Neural progenitor cell (in vitro differentiated cells): ENCODE data around the gene CDCA7L. TPM values are rescaled to one million over a fixed set of nuclear protein-coding genes. Genes with fewer than 3 reads are reported as not detected.

Experiments
- DNase-seq: peaks from one replicate; pipeline ENCODE4 v3.0.0-alpha.2; 2016; ENCODE audit warnings: low spot score
- H2AFZ ChIP-seq: fragments of 200-600 bp; sonication (generic); replicated peaks from 2 replicates; pipeline ENCODE4 v1.6.1; 2016; ENCODE audit warnings: antibody characterized with exemption
- H3F3A ChIP-seq: fragments of 200-600 bp; sonication (generic); 2 replicates; pipeline ENCODE4 v1.6.1; 2016; ENCODE audit warnings: antibody characterized with exemption, low read depth
- H3K27ac ChIP-seq: fragments of 200-600 bp; sonication (generic); 2 replicates; pipeline ENCODE4 v1.5.1; 2016; ENCODE audit warnings: mild to moderate bottlenecking
- H3K27me3 ChIP-seq: fragments of 200-600 bp; sonication (generic); 2 replicates; pipeline ENCODE4 v1.6.1; 2016; ENCODE audit warnings: mild to moderate bottlenecking, moderate library complexity
- H3K36me3 ChIP-seq: fragments of 200-600 bp; sonication (generic); 2 replicates; pipeline ENCODE4 v1.5.1; 2016
- H3K4me1 ChIP-seq: fragments of 200-600 bp; sonication (generic); 2 replicates; pipeline ENCODE4 v1.6.1; 2016; ENCODE audit warnings: mixed run types
- H3K4me2 ChIP-seq: fragments of 200-600 bp; sonication (generic); 2 replicates; pipeline ENCODE4 v1.6.1; 2016
- H3K4me3 ChIP-seq: fragments of 200-600 bp; sonication (generic); 2 replicates; pipeline ENCODE4 v1.5.1; 2016
- H3K79me2 ChIP-seq: fragments of 200-600 bp; sonication (generic); 2 replicates; pipeline ENCODE4 v1.6.1; 2016; ENCODE audit warnings: low read depth
- H3K9ac ChIP-seq: fragments of 200-600 bp; sonication (generic); 2 replicates; pipeline ENCODE4 v1.6.1; 2016
- H3K9me3 ChIP-seq: fragments of 200-600 bp; sonication (generic); 2 replicates; pipeline ENCODE4 v1.5.1; 2016; ENCODE audit warnings: low read depth
- H4K20me1 ChIP-seq: fragments of 200-600 bp; sonication (generic); 2 replicates; pipeline ENCODE4 v1.6.1; 2016; ENCODE audit warnings: low read depth
- H3K27ac Mint-ChIP-seq: 3 replicates; pipeline ENCODE4 v1.8.0; 2021; ENCODE audit warnings: mixed read lengths
- H3K27me3 Mint-ChIP-seq: 2 replicates; pipeline ENCODE4 v1.8.0; 2022; ENCODE audit warnings: low read depth, mild to moderate bottlenecking, inconsistent platforms, moderate library complexity, mixed read lengths; ENCODE audit not compliant: insufficient read depth
- H3K36me3 Mint-ChIP-seq: 3 replicates; pipeline ENCODE4 v1.8.0; 2021; ENCODE audit warnings: mixed read lengths
- H3K4me1 Mint-ChIP-seq: 3 replicates; pipeline ENCODE4 v1.8.0; 2021; ENCODE audit warnings: mixed read lengths
- H3K4me3 Mint-ChIP-seq: 3 replicates; pipeline ENCODE4 v1.8.0; 2021; ENCODE audit warnings: mild to moderate bottlenecking, moderate library complexity, mixed read lengths
- H3K9me3 Mint-ChIP-seq: 3 replicates; pipeline ENCODE4 v1.8.0; 2020; ENCODE audit warnings: mixed read lengths
- CTCF ChIP-seq: fragments of 200-600 bp; sonication (generic); IDR thresholded peaks from 2 replicates; pipeline ENCODE4 v1.5.1; 2017; ENCODE audit warnings: antibody characterized with exemption, mild to moderate bottlenecking
- EZH2 ChIP-seq: fragments of 200-600 bp; sonication (generic); IDR thresholded peaks from 2 replicates; pipeline ENCODE4 v1.6.1; 2017; ENCODE audit warnings: antibody characterized with exemption, mild to moderate bottlenecking, moderate library complexity
- EZH2phosphoT487 ChIP-seq: fragments of 200-600 bp; sonication (generic); IDR thresholded peaks from 2 replicates; pipeline ENCODE4 v1.6.1; 2017; ENCODE audit warnings: antibody characterized with exemption
- total RNA-seq: library from RNA; depleted of rRNA; stranded (reverse); fragments of >200 nt; gene quantifications from 2 replicates; pipeline ENCODE4 v1.2.3, GENCODE V29; 2015; ENCODE audit warnings: low replicate concordance

CDCA7L gene
- total RNA-seq, 1 donor from 2014 or later, result 39.9 TPM

- H3K4me1 ChIP-seq, result no peaks in the 10 kb centered on the region
- H3K4me3 Mint-ChIP-seq, result no peak overlapping the region
- no peaks in the 10 kb centered on the region for H3K27me3 ChIP-seq
- H3K9me3 ChIP-seq, result no peaks in the 10 kb centered on the region
- DNase-seq, result no peak
- TF ChIP-seq CTCF, result no peak
- H4K20me1 ChIP-seq, result no peaks in the 10 kb centered on the region
- no peaks in the 10 kb centered on the region for H3K9me3 Mint-ChIP-seq
- H3F3A ChIP-seq, result no peaks in the 10 kb centered on the region
- H3K27ac ChIP-seq, result no peak overlapping the region
- no peak overlapping the region for H3K27ac Mint-ChIP-seq
- H3K4me2 ChIP-seq, result no peak overlapping the region
- H3K27me3 Mint-ChIP-seq, result no peaks in the 10 kb centered on the region
- H3K36me3 ChIP-seq, result no peaks in the 10 kb centered on the region
- H3K4me1 Mint-ChIP-seq, result peaks cover 18% of the 10 kb centered on the region
- H3K9ac ChIP-seq, result no peak overlapping the region
- H3K4me3 ChIP-seq, result no peak overlapping the region
- H3K79me2 ChIP-seq, result no peaks in the 10 kb centered on the region
- H2AFZ ChIP-seq, result no peak overlapping the region
- H3K36me3 Mint-ChIP-seq, result peaks cover 68% of the 10 kb centered on the region
These were observed 35.4 kb downstream of the CDCA7L start for GRCh38 chr7:21910253-21910652.

GRCh38 chr7:21908746-21909145, 37.0 kb downstream of the CDCA7L start:
- Histone ChIP-seq H3K4me3 (no peak overlapping the region), H3K36me3 (no peaks in the 10 kb centered on the region), H3K9ac (no peak overlapping the region), H3K4me1 (no peaks in the 10 kb centered on the region), H2AFZ (no peak overlapping the region), H3K27ac (no peak overlapping the region), H3F3A (no peaks in the 10 kb centered on the region), H3K27me3 (no peaks in the 10 kb centered on the region), H3K4me2 (no peak overlapping the region), H3K79me2 (no peaks in the 10 kb centered on the region), H3K9me3 (no peaks in the 10 kb centered on the region), H4K20me1 (no peaks in the 10 kb centered on the region)
- H3K27me3 Mint-ChIP-seq, result peaks cover 2% of the 10 kb centered on the region
- DNase-seq, result no peak
- no peak overlapping the region for H3K27ac Mint-ChIP-seq
- peaks cover 11% of the 10 kb centered on the region for H3K4me1 Mint-ChIP-seq
- TF ChIP-seq EZH2, result no peak
- no peak for TF ChIP-seq EZH2phosphoT487
- TF ChIP-seq CTCF, result no peak
- H3K9me3 Mint-ChIP-seq, result no peaks in the 10 kb centered on the region
- H3K4me3 Mint-ChIP-seq, result no peak overlapping the region
- H3K36me3 Mint-ChIP-seq, result peaks cover 69% of the 10 kb centered on the region

GRCh38 chr7:21903020-21903786, 42.5 kb downstream of the CDCA7L start:
- Histone ChIP-seq H3K4me3 (no peak overlapping the region), H3F3A (no peaks in the 10 kb centered on the region), H3K79me2 (no peaks in the 10 kb centered on the region), H2AFZ (no peak overlapping the region), H4K20me1 (no peaks in the 10 kb centered on the region), H3K27me3 (no peaks in the 10 kb centered on the region), H3K27ac (no peak overlapping the region), H3K9me3 (no peaks in the 10 kb centered on the region), H3K9ac (no peak overlapping the region), H3K4me2 (no peak overlapping the region), H3K4me1 (no peaks in the 10 kb centered on the region), H3K36me3 (no peaks in the 10 kb centered on the region)
- Mint-ChIP-seq H3K4me3 (no peak overlapping the region), H3K9me3 (no peaks in the 10 kb centered on the region), H3K36me3 (peaks cover 81% of the 10 kb centered on the region), H3K4me1 (peaks cover 3% of the 10 kb centered on the region), H3K27me3 (peaks cover 2% of the 10 kb centered on the region), H3K27ac (no peak overlapping the region)
- TF ChIP-seq CTCF (no peak), EZH2phosphoT487 (no peak), EZH2 (no peak)
- DNase-seq, result no peak
